Pancreas (tissue), 10 donors: ENCODE measurements around the gene TNFAIP8L1. TPM values are rescaled to one million over a fixed set of nuclear protein-coding genes. Genes with fewer than 3 reads are reported as not detected.
A peak's percentile ranks its signal among the peaks of the same experiment; 100 is the strongest.

Experiments
- ATAC-seq, 4 donors: fragments of 200-7000 bp; cut with Tn5 transposase; one replicate each; pipeline versions ENCODE4 v1.8.0 to v1.9.1; 2020; ENCODE audit warnings: mild to moderate bottlenecking in 4 of 4, moderate library complexity in 4 of 4
- DNase-seq, 6 donors: peaks; one replicate each; pipeline ENCODE4 v3.0.0-alpha.2; 2020
- FAIRE-seq: peaks from 2 replicates; lab custom pipeline; 2012; peaks lifted over from hg19 to GRCh38; lab: Jason Lieb, UNC
- H3K27ac ChIP-seq, 4 donors: fragments of 200-600 bp; sonication (generic); 1 replicate in 3 of 4; 2 replicates in 1 of 4; pipeline versions ENCODE4 v1.5.0 to v1.8.0; 2020
- H3K27me3 ChIP-seq, 4 donors: fragments of 200-600 bp; one replicate each; pipeline ENCODE4 v1.8.0; 2021
- H3K36me3 ChIP-seq, 3 donors: fragments of 200-600 bp; sonication (generic) in 1 of 3; one replicate each; pipeline versions ENCODE4 v1.5.0 to v1.8.0; 2020 to 2021
- H3K4me1 ChIP-seq, 3 donors: fragments of 200-600 bp; one replicate each; pipeline ENCODE4 v1.8.0; 2021
- H3K4me3 ChIP-seq, 4 donors: fragments of 200-600 bp; sonication (generic) in 2 of 4; one replicate each; pipeline versions ENCODE4 v1.5.0 to v1.8.0; 2020 to 2021
- H3K9me3 ChIP-seq, 4 donors: fragments of 200-600 bp; one replicate each; pipeline ENCODE4 v1.8.0; 2021
- CTCF ChIP-seq, 4 donors: fragments of 200-600 bp; sonication (generic) in 3 of 4; IDR thresholded peaks; one replicate each; pipeline versions ENCODE4 v1.5.0 to v1.8.0; 2021; ENCODE audit warnings: antibody characterized with exemption in 4 of 4
- WGBS, 2 donors: extraction: QIAGEN DNeasy Blood & Tissue Kit; methylation state at CpG; one replicate each; pipeline ENCODE4 v1.1.7; 2013; 5-methylcytosine and 5-hydroxymethylcytosine counted together
- intact Hi-C, 3 donors: fragments of 100-400 bp; cut with DNase I; formaldehyde crosslinking; loops; one replicate each; pipeline versions ENCODE4 v1.11.1 to v1.14.2; 2022
- polyA plus RNA-seq, 2 donors: library from polyadenylated mRNA; stranded (reverse); fragments of 200-250 nt; gene quantifications; one replicate each; pipeline ENCODE4 v1.2.3, GENCODE V29; 2013
- total RNA-seq, 6 donors: library from RNA; stranded (reverse); fragmentation: NEBNext Ultra II Directional in 4 of 6; extraction: Animal tissue kit (Norgen Biotek cat#: 25700) in 4 of 6; gene quantifications; one replicate each; pipeline versions ENCODE4 v1.2.1 to v1.2.4, GENCODE V29; 2021 to 2023
- donor health status: healthy with polysubstance abuse.
- donor health status: DM: no; HTN: no; CAD: no; lungs with moderate emphysema.
- donor health status: DM: no; HTN: no; CAD: no.
- donor health status: control.
- donor health status: control.
- donor health status: Bipolar disorder and iron deficiency.
- donor health status: DM: yes; HTN: yes; CAD: no.
- donor health status: DM: no; HTN: no; CAD: no.
- donor health status: DM: no; HTN: no; CAD: no.
- donor health status: DM: yes; HTN: yes; CAD: no.

Gene TNFAIP8L1
- total and polyA plus RNA-seq, 8 donors, result 1.2 to 3.6 (median 2.4) TPM

GRCh38 chr19:4597278-4597974 lies 41.9 kb upstream of the TNFAIP8L1 start:
- H3K27ac ChIP-seq, result no peak overlapping the region

GRCh38 chr19:4597975-4598671 lies 41.2 kb upstream of the TNFAIP8L1 start:
- ATAC-seq (peak; percentile 55 to 88 (median 60)), FAIRE-seq (no peak), DNase-seq (peak in 2 of 6 donors; percentile 40 to 58)
- Histone ChIP-seq H3K36me3 (no peaks in the 10 kb centered on the region), H3K27me3 (peaks cover 0 to 9% (median 1%) of the 10 kb centered on the region in 4 donors), H3K27ac (no peak overlapping the region), H3K4me3 (no peak overlapping the region), H3K4me1 (no peaks in the 10 kb centered on the region), H3K9me3 (no peaks in the 10 kb centered on the region)
- TF ChIP-seq CTCF (IDR thresholded peaks at IDR 0.05), result no peak
- whole genome bisulfite sequencing, 2 donors, result 2 to 5% methylated on average over 21 to 31 of the region's 32 CpGs
- intact Hi-C loops, result no loop called here

More at GRCh38 chr19:4597278-4597974, 41.9 kb upstream of the TNFAIP8L1 start:
- Histone ChIP-seq H3K4me1 (no peaks in the 10 kb centered on the region), H3K27me3 (peaks cover 0 to 9% (median 1%) of the 10 kb centered on the region in 4 donors), H3K36me3 (no peaks in the 10 kb centered on the region), H3K4me3 (no peak overlapping the region), H3K9me3 (no peaks in the 10 kb centered on the region)
- DNase-seq (no peak), FAIRE-seq (no peak), ATAC-seq (peak in 2 of 4 donors; percentile 18 to 42)
- 6% methylated on average over 24 to 27 of the region's 27 CpGs for WGBS, 2 donors
- TF ChIP-seq CTCF (IDR thresholded peaks at IDR 0.05), result no peak
- intact Hi-C loops, result no loop called here

GRCh38 chr19:4598712-4599111 lies 40.6 kb upstream of the TNFAIP8L1 start:
- TF ChIP-seq CTCF (IDR thresholded peaks at IDR 0.05), result no peak
- Histone ChIP-seq H3K27ac (no peak overlapping the region), H3K9me3 (no peaks in the 10 kb centered on the region), H3K27me3 (peaks cover 0 to 9% (median 1%) of the 10 kb centered on the region in 4 donors), H3K4me3 (no peak overlapping the region), H3K36me3 (no peaks in the 10 kb centered on the region), H3K4me1 (no peaks in the 10 kb centered on the region)
- FAIRE-seq (no peak), DNase-seq (no peak), ATAC-seq (no peak)
- intact Hi-C loops, result no loop called here
- 9 to 10% methylated on average over 11 to 17 of the region's 17 CpGs for WGBS, 2 donors

GRCh38 chr19:4600082-4600481 lies 39.2 kb upstream of the TNFAIP8L1 start:
- H3K36me3 ChIP-seq, result no peaks in the 10 kb centered on the region
- no peak overlapping the region for H3K27ac ChIP-seq
- H3K27me3 ChIP-seq, result peaks cover 0 to 9% (median 1%) of the 10 kb centered on the region in 4 donors
- TF ChIP-seq CTCF (IDR thresholded peaks at IDR 0.05), result no peak
- no peaks in the 10 kb centered on the region for H3K4me1 ChIP-seq
- no peak overlapping the region for H3K4me3 ChIP-seq
- DNase-seq (no peak), FAIRE-seq (no peak), ATAC-seq (no peak)
- 81 to 90% methylated on average over 10 of the region's 10 CpGs for WGBS, 2 donors
- intact Hi-C loops, result no loop called here
- H3K9me3 ChIP-seq, result no peaks in the 10 kb centered on the region
